ENCODE data around the gene OAS3.
"Not testable (repeated sequence)": the region's sequence is repeated elsewhere in the genome, so short reads cannot be mapped to it uniquely, and the experiment has no call there.

Gene OAS3

DNA sequence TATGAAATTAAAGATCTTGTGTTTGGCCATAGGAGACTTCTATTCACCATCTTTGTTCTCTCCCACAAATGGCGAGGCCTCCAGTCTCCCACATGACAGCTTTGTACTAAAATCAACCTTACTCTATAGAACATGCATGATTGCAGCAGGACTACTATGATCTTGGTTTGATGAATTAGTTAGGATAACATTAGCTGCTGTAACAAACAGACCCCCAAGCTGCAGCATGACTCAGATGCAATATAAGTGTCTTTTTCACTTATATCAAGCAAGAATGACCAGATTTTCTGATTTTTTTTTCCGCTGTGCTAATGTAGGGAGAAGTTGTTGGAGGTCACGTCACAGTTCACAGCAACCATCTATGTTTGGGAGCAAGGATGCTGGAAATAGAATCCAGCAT lies 10.8 kb upstream of the OAS3 start:
- DNase-seq (ENCODE audit: low read depth), result no peak

DNA sequence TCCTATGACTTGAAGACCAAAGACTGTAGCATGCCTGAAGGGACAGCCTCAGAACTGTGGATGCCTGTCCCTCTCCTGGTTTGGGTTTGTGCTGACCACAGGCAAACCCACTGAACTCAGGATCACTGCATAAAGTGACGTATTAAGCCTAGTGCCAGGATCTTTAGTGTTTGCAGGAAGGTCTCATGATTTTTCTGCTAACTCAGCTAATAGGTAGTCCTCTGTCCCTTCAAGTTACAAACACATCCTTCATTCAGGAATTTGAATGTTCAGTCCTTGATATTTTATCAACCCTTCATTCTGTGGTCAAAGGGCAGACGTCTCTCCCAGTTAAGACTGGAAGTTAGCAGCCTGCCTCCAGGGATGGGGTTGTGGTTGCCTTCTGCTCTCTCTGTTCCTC lies 10.3 kb upstream of the OAS3 start:
- DNase-seq (ENCODE audit: low read depth), result no peak

DNA sequence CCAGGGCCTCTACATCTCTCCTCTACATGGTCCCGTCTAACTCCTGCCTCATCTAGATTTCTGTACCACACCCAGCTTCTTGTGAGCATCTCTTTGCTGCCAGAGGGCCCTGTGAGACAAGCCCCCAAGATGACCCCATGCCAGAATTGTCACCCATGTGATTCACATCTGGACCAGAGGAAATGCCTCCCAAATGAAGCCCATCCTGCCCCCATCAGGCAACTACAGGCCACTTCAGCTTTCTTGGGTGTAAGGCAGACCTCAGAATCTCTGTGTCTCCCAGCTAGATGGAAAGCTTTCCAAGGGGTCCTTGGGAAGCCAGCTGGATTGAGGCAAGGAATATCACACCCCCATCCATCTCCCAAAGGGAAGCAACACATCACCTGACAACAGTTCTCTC lies 9.3 kb upstream of the OAS3 start:
- DNase-seq (ENCODE audit: low read depth), result no peak

DNA sequence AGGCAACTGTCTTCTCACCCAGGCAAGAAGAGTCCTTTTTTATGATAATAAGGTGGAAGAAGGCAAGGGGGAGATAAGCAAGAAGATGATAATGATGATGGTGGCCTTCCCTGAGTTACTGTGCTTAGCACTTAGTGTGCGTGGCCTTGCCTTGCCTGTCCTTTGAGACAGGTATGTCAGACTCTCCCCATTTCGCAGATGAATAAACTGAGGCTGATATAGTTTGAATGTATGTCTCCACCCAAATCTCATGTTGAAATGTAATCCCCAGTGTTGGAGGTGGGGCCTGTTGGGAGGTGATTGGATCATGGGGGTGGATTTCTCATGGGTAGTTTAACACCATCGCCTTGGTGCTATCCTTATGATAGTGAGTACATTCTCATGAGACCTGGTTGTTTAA lies 8.6 kb upstream of the OAS3 start:
- no peak for DNase-seq (ENCODE audit: low read depth)

DNA sequence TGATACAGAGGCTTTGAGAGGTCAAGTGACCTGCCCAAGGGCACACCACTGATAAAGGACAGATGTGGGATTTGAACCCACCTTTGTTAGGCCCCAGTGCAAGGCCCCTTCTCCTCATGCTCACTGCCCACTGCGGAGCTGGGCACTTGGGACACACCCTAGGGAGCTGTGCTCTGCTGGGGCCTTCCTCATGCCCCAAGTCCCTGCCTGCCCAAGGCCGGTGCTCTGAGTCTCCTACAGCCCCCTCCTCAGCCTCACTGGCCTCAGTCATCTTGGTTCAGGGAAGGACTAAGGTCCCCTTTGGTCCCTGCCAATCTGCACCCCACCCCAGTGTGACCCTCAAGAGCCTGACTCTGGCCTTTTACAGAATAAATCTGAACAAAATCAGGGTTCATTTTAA lies 7.9 kb upstream of the OAS3 start:
- no peak for DNase-seq (ENCODE audit: low read depth)

DNA sequence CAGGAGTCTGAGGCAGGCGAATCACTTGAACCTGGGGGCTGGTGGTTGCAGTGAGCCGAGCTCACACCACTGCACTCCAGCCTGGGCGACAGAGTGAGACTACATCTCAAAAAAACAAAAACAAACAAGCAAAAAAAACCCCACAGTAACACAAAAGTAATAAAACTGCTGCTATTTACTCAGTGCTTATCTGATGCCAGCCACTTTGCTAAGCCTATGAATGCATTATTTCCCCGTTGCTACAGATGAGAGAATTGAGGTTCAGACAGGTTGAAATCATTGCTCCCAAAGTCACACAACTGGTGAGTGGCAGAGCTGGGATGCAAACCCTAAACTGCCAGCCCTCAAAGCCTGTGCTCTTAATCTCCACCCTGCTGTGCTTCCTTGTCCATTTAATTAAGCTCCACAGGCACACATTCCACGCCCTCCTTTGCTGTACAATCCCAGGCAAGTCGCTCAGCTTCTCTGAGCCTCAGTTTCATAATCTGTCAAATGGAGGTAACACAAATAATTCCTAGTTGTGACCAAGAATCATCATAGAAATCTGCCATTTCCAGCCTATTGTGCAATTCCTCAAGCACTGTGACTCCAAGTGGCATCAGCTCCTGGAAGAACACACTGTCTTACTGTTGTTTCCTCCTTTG lies 5.7 kb upstream of the OAS3 start:
- no peak for DNase-seq (ENCODE audit: low read depth)

DNA sequence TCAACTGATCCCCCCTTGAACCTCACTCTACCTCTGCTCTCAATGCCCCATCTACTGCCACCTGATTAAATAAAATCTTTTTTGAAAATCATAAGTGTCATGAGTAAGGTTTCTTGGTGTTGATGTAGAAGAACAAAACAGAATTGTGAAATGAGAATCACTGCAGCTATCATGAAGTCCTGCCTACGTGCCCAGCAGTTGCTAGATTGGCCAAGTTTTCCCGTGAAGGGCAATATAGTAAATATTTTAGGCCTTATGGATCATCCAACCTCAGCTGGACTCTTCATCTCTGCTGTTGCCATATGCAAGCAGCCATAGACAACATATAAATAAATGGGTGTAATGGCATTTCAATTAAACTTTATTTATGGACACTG lies 5.2 kb upstream of the OAS3 start:
- no peak for DNase-seq (ENCODE audit: low read depth)

DNA sequence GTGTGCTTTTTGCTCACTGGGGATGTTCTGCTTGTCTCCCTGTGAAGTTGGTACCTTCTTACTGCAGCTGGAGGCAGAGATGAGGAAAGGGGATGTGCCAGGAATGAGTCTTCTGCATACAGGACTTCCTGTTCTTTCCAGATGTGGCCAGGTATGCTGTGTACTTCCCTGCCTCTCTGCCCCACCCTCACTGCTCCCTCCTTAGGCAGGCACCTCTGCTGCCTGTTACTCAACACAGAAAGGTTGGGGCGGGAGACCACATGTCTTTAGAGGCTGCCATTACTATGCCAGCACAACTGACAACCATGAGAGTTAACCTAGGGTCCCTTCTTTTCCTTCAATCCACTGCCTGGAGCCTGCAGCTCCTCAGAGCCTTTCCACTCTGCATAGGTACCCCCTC lies 2.0 kb upstream of the OAS3 start:
- no peak for DNase-seq (ENCODE audit: low read depth)

DNA sequence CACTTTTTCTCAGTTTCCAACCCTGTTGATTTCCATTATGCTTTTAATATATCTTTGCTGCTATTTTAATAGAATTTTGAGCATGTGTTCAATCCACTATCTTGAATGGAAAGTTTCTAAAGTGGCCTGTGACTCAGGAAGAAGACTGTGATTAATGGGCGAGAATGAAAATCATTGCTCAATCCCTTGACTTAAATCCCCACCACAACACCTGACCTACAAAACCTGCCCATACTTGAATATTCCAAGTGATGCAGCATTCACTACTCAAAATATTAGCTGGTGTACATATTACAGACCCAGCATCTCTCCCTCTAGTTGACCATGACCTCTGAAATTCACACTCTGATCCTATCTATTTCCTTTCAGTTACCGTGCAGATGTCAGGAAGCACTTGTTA lies 1.3 kb upstream of the OAS3 start:
- DNase-seq (ENCODE audit: low read depth), result no peak

DNA sequence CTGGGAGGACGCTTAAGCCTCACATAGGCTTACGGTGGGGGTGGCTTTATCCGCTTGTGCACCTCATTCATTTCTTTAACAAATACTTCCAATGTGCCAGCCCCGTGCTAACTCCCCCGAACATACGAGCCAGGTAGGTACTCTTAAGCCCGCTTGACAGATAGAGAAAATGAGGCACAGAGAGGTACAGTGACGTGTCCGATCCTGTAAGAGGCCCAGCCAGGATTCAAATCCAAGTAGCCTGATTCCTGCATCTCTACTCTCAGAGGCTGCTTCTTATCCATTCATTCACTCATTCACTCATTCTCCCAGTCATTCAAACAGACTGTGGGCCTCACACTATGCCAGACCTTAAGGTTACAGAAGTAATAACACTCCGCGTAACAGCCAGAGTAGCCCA lies 477 bp downstream of the OAS3 start:
- no peak for DNase-seq (ENCODE audit: low read depth)

DNA sequence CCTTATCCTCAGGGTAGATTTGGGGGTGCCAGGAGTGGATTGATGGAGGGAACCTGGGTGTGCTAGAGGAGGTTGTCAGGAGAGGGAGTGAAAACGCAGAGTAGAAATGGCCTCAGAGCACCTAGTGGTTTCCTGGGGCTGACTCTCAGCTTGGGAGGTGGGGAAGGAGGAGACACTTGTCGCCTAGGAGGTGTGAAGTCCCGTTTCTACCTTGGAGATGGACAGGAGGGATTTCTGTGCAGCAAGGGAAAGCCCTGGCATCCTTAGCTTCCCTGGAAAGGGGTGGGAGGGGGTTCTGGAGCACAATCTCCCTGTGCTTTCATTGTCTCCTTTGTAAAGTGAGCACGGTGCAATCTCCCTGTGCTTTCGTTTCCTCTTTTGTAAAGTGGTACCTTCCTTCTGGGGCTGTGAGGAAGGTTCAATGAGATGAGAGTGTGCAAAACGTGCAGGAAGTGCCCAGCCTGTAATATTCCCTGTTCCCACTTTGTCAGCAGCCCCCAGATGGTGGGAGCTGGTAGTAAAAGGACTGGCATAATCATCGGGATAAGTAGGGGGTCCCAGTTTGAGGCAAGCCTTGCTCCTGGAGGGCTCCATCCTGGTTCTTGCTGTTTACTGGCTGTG lies 1.6 kb downstream of the OAS3 start:
- no peak for DNase-seq (ENCODE audit: low read depth)

DNA sequence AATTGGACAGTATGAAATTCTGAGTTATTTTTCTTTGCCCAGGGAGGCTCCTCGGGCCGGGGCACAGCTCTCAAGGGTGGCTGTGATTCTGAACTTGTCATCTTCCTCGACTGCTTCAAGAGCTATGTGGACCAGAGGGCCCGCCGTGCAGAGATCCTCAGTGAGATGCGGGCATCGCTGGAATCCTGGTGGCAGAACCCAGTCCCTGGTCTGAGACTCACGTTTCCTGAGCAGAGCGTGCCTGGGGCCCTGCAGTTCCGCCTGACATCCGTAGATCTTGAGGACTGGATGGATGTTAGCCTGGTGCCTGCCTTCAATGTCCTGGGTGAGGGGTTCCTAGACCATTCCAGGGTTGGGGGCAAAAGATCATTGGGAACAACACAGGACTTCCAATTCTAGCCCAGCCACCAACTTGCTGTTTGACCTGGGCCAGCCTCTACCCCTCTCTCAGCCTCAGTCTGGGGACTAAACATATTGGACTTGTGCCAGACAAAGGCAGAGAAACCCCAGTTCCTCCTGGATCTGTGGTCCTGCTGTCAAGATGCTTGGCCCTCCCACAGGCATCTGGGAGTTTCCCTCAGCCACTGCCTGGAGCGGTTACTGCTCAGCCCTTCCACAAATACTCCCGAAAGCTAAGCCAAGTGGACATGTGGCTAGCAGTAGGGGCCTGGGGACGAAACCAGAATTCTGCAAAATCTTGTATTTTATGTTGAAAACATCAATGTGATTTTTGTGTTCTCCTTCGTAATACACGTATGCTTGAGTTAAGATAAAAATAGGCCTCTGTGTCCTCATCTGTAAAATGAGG lies 3.5 kb downstream of the OAS3 start:
- DNase-seq (ENCODE audit: low read depth), result no peak

DNA sequence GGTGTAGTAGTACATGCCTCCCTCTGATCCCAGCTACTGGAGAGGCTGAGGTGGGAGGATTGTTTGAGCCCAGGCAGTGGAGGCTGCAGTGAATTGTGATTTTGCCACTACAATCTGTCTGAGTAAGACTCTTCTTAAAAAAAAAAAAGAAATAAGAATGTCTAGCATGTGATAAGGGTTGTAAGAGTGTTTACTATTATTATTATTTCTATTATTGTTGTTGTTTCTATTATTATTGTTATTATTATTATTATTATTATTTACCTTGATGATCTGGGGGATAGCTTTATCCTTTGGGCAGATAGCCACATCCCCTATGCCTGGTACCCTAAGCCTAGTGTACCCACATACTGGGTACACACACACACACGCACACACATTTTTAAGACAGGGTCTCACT lies 4.3 kb downstream of the OAS3 start:
- no peak for DNase-seq (ENCODE audit: low read depth)

DNA sequence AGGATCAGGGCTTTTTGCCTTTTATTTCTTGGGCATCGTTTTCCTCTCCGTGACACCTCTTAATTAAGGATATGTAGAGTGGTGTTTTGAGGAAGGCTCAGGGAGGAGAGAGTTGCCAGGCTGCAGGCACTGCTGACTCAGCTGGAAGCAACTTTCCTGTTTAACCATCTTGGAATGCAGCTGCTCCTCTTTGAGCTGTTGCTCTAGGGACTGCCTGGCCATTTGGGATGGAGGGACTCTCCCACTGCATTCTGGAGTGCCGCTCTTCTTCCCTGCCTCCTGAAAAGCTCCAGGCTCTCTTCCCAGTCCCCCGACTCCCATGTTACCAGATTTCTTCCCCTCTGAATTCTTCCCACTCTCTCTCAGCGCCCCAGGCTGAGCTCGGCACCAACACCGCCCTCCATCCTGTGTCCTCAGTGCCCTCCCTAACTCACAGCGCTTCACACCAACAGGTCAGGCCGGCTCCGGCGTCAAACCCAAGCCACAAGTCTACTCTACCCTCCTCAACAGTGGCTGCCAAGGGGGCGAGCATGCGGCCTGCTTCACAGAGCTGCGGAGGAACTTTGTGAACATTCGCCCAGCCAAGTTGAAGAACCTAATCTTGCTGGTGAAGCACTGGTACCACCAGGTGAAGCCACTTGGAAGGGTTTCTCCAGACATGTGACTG lies 5.9 kb downstream of the OAS3 start:
- DNase-seq (ENCODE audit: low read depth), result no peak

DNA sequence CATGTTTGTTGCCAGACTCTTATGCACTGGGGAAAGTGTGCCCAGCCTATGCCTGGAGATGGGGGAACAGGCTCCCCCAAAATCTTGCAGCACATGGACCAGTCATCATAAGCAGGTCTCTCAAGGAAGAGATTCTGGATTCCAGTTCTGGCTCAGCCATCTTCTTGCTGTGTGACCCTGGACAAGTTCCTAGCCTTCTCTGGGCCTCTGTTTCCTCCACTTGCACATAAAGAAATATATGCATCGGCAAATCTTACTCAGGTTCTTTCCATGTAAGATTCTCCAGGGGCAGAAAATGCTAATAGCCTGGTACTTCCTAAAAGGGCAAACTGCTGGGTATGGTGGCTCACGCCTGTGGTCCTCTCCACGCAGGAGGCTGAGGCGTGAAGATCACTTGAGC lies 7.2 kb downstream of the OAS3 start:
- DNase-seq (ENCODE audit: low read depth), result no peak

DNA sequence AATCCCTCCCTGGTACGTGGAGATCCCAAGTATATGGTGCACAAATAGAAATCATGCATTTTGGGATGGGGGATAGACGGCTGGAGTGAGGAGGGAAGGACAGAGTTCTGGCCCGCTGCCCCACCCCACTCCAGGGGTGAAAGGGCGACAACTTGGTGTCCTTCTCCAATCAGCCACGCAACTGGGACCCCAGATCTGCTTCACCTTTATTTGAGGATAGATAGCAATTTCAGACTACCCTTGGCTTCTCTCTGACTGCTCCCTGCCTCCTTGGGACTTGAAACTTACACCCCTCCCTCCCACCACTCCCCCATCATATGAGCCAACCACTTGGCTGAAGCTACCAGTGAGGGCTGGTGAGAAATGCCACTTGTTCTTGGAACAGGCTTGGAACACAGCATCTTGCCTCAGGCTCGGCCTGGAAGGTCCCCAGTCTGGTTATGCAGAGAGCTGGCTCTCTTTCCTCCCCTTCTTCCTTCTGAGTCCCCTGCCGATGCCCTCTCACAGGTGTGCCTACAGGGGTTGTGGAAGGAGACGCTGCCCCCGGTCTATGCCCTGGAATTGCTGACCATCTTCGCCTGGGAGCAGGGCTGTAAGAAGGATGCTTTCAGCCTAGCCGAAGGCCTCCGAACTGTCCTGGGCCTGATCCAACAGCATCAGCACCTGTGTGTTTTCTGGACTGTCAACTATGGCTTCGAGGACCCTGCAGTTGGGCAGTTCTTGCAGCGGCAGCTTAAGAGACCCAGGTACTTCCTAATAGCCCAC lies 8.1 kb downstream of the OAS3 start:
- no peak for DNase-seq (ENCODE audit: low read depth)

DNA sequence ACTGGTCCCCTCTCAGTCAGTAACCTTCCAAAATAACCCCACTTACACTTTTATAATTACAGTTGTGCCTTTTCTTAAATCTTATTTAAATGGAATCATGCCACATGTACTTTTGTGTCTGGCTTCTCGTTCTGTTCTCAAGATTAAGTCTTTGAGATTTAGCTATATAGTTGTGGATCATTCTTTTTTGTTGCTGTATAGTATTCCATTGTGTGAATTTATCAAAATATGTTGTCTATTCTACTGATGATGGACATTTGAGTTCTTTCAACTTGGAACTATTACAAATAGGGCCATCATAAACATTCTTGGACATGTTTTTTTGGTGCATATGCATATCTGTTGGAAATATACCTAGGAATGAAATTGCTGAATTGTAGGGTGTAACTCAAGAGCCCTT lies 9.0 kb downstream of the OAS3 start:
- DNase-seq (ENCODE audit: low read depth), result no peak

DNA sequence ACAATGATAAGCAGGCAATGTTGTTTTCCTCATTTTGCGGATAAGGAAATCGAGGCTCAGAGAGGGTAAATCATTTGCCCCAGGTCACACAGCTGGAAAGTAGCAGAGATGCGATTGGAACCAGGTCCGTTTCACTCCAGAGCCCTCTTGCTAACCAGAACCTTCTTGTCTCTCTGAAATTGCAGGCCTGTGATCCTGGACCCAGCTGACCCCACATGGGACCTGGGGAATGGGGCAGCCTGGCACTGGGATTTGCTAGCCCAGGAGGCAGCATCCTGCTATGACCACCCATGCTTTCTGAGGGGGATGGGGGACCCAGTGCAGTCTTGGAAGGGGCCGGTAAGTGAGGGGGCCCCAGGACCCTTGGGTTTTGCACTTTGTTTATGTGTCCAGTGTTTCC lies 9.5 kb downstream of the OAS3 start:
- DNase-seq (ENCODE audit: low read depth), result no peak

DNA sequence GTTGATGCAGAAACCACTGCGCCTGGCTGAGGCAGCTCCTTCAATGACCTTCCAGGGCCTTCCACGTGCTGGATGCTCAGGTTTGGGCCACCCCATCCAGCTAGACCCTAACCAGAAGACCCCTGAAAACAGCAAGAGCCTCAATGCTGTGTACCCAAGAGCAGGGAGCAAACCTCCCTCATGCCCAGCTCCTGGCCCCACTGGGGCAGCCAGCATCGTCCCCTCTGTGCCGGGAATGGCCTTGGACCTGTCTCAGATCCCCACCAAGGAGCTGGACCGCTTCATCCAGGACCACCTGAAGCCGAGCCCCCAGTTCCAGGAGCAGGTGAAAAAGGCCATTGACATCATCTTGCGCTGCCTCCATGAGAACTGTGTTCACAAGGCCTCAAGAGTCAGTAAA lies 10.5 kb downstream of the OAS3 start:
- DNase-seq (ENCODE audit: low read depth), result no peak

DNA sequence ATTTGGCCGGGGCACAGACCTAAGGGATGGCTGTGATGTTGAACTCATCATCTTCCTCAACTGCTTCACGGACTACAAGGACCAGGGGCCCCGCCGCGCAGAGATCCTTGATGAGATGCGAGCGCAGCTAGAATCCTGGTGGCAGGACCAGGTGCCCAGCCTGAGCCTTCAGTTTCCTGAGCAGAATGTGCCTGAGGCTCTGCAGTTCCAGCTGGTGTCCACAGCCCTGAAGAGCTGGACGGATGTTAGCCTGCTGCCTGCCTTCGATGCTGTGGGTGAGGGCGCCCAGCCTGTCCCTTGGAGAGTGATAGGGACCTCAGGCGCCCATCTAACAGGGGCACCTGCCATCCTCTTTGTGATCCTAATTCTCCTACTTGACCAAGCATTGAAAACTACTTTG lies 12.4 kb downstream of the OAS3 start:
- no peak for DNase-seq (ENCODE audit: low read depth)

DNA sequence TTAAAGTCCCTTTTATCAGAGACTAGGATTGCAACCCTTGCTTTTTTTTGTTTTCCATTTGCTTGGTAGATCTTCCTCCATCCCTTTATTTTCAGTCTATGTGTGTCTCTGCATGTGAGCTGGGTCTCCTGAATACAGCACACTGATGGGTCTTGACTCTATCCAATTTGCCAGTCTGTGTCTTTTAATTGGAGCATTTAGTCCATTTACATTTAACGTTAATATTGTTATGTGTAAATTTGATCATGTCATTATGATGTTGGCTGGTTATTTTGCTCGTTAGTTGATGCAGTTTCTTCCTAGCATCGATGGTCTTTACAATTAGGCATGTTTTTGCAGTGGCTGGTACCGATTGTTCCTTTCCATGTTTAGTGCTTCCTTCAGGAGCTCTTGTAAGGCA lies 18.9 kb downstream of the OAS3 start:
- DNase-seq (ENCODE audit: low read depth), result not testable (repeated sequence)

DNA sequence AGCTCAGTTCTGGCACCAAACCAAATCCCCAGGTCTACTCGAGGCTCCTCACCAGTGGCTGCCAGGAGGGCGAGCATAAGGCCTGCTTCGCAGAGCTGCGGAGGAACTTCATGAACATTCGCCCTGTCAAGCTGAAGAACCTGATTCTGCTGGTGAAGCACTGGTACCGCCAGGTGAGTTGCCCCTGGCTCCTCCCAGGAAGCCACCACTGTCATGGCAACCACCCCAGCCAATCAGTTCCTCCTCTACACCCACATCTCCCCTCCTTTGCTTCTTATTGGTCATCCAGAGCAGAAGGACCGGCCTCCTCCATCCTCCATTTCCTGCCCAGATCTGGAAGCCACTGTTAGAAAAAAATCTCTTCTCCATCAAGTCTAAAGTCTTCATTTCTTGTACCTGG lies 22.8 kb downstream of the OAS3 start:
- no peak for DNase-seq (ENCODE audit: low read depth)

Data from stromal cell of bone marrow (primary cell).